Measurements from ENCODE around the gene CAPN5. TPM values are rescaled to one million over a fixed set of nuclear protein-coding genes. Genes with fewer than 3 reads are reported as not detected.

Gene CAPN5
- total RNA-seq, 1 donor: 1.4 TPM

- H3K4me1 ChIP-seq (ENCODE audit: insufficient read depth, low read length): no peaks in the 10 kb centered on the region
- H3K4me3 ChIP-seq (ENCODE audit: low read length): no peak overlapping the region
- no peaks in the 10 kb centered on the region for H3K9me3 ChIP-seq (ENCODE audit: low read depth, low read length)
- H3K27me3 ChIP-seq (ENCODE audit: insufficient read depth, low read length): no peaks in the 10 kb centered on the region
These were observed 74.7 kb downstream of the CAPN5 start for GRCh38 chr11:77141475-77141874.

DNA sequence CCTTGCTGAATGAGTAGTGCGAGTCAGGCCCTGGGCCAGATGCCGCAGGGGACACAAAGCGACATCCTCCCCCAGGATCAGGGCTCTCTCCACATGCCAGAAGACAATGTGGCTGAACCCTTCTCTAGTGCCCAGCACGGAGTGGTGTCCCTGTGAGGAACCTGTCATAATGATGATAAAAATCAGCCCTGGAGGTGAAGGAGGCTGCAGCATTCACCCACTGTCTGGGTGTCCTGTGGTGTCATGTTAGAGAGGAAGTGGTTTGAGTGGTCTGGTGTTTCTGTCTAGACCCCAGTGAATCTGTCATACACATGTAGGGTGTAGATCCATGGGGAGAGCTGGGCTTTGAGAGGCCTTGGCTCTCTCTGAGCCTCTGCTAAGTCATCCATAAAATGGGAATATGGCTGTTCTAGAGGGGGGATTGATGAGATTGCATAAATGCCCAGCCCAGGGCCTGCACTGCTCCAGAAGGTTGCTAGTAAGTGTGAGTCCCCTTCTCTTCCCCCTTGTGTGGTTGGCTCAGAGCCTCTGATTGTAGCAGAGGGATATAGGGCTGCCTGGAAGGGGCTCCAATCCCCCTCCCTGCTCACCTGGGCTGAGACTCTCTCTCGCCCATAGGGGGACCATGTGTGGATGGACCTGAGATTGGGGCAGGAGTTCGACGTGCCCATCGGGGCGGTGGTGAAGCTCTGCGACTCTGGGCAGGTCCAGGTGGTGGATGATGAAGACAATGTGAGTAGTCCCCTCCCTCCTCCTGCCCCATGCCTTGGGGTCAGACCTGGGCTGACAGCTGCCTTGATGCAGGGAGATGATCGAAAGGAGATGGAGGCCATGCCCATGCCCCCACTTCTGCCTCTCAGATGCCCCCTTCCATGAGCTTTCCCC lies 75.6 kb downstream of the CAPN5 start:
- Histone ChIP-seq H3K4me3 (ENCODE audit: low read length) (no peak overlapping the region), H3K27me3 (ENCODE audit: insufficient read depth, low read length) (no peaks in the 10 kb centered on the region), H3K9me3 (ENCODE audit: low read depth, low read length) (no peaks in the 10 kb centered on the region)

GRCh38 chr11:77143405-77144020 lies 76.7 kb downstream of the CAPN5 start:
- Histone ChIP-seq H3K9me3 (ENCODE audit: low read depth, low read length) (no peaks in the 10 kb centered on the region), H3K27me3 (ENCODE audit: insufficient read depth, low read length) (no peaks in the 10 kb centered on the region), H3K4me3 (ENCODE audit: low read length) (no peak overlapping the region), H3K4me1 (ENCODE audit: insufficient read depth, low read length) (peaks cover 5% of the 10 kb centered on the region)

More for the DNA sequence above, 75.6 kb downstream of the CAPN5 start:
- no peaks in the 10 kb centered on the region for H3K4me1 ChIP-seq (ENCODE audit: insufficient read depth, low read length)

DNA sequence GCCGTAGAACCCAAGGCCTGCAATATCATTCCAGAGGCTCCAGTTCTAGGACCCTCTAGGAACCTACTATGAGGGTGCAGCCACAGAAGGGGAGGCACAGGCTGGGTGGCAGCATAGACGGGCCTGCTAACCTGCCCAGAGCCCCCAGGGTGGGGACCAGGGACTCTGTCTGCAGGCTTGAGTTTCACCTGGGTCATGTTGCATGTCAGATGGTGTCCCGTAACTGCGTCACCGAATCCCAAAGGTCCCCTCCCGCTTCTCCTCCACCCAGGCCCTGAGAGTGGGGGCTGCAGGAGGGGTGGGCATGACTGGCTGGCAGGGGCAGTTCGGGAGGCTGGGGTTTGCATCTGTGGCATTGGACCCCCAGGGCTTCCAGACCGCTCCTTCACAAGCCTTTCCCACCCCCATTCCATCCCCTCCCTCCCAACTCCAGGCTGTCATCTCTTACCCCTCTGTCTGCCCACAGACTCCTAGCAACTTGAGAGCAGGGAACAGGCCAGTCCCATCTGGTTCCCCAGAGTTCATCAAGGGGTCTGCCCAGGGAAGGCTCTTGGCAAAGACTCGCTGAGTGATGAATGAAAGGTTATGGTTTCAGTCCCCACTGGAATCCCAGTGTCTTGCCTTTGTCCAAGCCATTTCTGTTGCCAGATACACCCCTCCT lies 77.6 kb downstream of the CAPN5 start:
- H3K4me1 ChIP-seq (ENCODE audit: insufficient read depth, low read length): peaks cover 5% of the 10 kb centered on the region
- H3K9me3 ChIP-seq (ENCODE audit: low read depth, low read length): no peaks in the 10 kb centered on the region
- H3K27me3 ChIP-seq (ENCODE audit: insufficient read depth, low read length): no peaks in the 10 kb centered on the region
- H3K4me3 ChIP-seq (ENCODE audit: low read length): no peak overlapping the region

- no peaks in the 10 kb centered on the region for H3K9me3 ChIP-seq (ENCODE audit: low read depth, low read length)
- H3K27me3 ChIP-seq (ENCODE audit: insufficient read depth, low read length): no peaks in the 10 kb centered on the region
- H3K4me1 ChIP-seq (ENCODE audit: insufficient read depth, low read length): peaks cover 5% of the 10 kb centered on the region
- no peak overlapping the region for H3K4me3 ChIP-seq (ENCODE audit: low read length)
These were observed 78.2 kb downstream of the CAPN5 start for GRCh38 chr11:77144857-77145428.

GRCh38 chr11:77146261-77147035 lies 79.7 kb downstream of the CAPN5 start:
- Histone ChIP-seq H3K27me3 (ENCODE audit: insufficient read depth, low read length) (no peaks in the 10 kb centered on the region), H3K4me3 (ENCODE audit: low read length) (no peak overlapping the region), H3K9me3 (ENCODE audit: low read depth, low read length) (no peaks in the 10 kb centered on the region)

GRCh38 chr11:77147036-77147315 lies 80.2 kb downstream of the CAPN5 start:
- Histone ChIP-seq H3K4me1 (ENCODE audit: insufficient read depth, low read length) (peaks cover 11% of the 10 kb centered on the region), H3K9me3 (ENCODE audit: low read depth, low read length) (no peaks in the 10 kb centered on the region), H3K4me3 (ENCODE audit: low read length) (no peak overlapping the region), H3K27me3 (ENCODE audit: insufficient read depth, low read length) (no peaks in the 10 kb centered on the region)

More at GRCh38 chr11:77146261-77147035, 79.7 kb downstream of the CAPN5 start:
- peaks cover 5% of the 10 kb centered on the region for H3K4me1 ChIP-seq (ENCODE audit: insufficient read depth, low read length)

DNA sequence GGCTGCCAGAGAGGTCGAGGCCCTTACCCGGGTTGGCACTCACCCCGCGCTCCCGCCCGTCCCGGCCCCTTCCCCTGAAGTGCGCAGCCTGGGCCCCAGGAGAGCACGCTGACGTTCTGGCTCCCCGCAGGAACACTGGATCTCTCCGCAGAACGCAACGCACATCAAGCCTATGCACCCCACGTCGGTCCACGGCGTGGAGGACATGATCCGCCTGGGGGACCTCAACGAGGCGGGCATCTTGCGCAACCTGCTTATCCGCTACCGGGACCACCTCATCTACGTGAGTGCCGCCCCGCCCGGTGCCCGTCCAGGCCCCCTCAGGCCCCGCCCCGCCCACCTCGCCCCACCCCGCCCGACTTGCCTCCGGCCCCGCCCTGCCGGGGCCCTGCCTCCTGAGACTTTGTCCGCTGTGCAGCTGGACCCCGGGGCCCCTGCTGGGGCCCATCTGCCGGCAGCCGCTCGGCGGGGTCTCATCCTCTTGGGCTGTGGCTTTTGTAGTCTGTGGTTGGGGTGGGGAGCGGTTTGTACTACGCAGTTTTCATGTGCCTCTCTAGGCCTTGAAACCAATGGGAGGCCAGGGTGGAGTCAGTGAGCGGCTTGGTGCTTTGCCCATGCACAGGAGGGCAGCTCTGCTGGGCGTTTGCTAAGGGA lies 81.0 kb downstream of the CAPN5 start:
- H3K9me3 ChIP-seq (ENCODE audit: low read depth, low read length): no peaks in the 10 kb centered on the region
- no peak overlapping the region for H3K4me3 ChIP-seq (ENCODE audit: low read length)
- H3K4me1 ChIP-seq (ENCODE audit: insufficient read depth, low read length): peaks cover 19% of the 10 kb centered on the region
- no peaks in the 10 kb centered on the region for H3K27me3 ChIP-seq (ENCODE audit: insufficient read depth, low read length)

DNA sequence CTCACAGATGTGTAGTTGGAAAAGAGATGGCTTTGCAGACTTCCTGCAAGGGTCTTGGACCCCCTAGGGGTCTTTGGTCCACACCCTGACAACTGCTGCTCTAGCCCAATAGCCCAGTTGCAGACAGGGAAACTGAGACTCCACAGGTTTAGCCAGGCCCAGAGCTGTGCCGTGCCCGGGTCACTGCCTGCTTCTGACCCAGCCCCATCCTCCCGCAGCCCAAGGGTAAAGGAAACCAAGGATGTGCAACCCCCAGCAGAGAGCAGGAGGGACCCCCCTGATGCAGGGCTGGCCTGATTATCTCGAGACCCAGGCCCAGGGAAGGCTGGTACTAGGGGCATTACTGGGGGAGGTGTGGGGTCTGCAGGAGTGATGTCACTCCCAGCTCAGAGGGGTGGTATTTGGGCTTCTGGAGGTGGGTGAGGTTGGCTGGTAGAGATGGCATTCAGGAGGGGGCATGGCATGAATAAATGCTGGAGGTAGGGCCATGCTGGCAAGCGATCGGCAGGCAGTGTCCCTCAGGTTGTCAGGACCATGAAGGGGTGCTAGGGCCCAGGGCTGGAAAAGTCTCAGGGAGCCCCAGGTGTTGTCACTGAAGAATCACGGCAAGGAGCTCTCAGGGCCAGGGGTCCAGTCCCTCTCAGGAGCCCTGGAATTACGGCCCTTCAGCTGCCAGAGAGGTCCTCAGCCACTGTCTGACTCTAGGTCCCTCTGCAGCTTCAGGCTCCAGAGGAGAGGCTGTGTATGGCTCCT lies 82.4 kb downstream of the CAPN5 start:
- peaks cover 29% of the 10 kb centered on the region for H3K4me1 ChIP-seq (ENCODE audit: insufficient read depth, low read length)
- H3K27me3 ChIP-seq (ENCODE audit: insufficient read depth, low read length): no peaks in the 10 kb centered on the region
- no peaks in the 10 kb centered on the region for H3K9me3 ChIP-seq (ENCODE audit: low read depth, low read length)
- no peak overlapping the region for H3K4me3 ChIP-seq (ENCODE audit: low read length)

DNA sequence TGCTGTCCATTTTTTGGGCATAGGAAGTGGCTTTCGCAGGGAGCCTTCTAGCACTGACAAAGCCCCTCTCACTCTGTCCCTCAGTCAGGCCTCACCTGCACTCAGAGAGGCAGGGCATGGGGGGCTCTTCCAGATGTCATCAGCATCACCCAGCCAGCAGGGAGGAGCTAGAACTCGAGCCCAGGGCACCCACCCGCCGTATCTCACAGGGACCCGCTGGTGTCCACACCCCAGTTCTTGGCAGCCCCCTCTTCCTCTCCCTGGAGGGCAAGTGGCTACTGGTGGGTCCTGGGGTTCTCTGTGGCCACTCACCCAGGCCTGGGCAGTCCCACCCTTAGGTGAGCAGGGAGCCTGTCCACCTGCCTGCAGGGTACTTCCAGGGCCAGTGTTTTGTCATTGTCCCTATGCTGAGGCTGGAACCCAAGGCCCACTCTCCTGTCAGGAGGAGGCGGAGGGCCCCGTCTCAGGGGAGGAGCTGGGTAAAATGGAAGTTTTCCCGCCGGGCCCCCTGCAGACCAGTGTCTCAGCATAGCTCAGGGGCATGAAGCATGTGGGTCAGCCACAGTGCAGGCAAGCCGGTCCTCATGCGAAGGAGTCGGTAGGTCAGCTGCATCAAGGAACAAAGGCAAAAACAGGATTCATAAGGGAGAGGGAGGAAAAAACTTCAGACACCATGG lies 83.1 kb downstream of the CAPN5 start:
- H3K9me3 ChIP-seq (ENCODE audit: low read depth, low read length): no peaks in the 10 kb centered on the region
- H3K4me3 ChIP-seq (ENCODE audit: low read length): no peak overlapping the region
- H3K4me1 ChIP-seq (ENCODE audit: insufficient read depth, low read length): peaks cover 29% of the 10 kb centered on the region
- H3K27me3 ChIP-seq (ENCODE audit: insufficient read depth, low read length): no peaks in the 10 kb centered on the region

GRCh38 chr11:77150836-77151235 lies 84.1 kb downstream of the CAPN5 start:
- peaks cover 29% of the 10 kb centered on the region for H3K4me1 ChIP-seq (ENCODE audit: insufficient read depth, low read length)

GRCh38 chr11:77151804-77152509 lies 85.2 kb downstream of the CAPN5 start:
- no peaks in the 10 kb centered on the region for H3K9me3 ChIP-seq (ENCODE audit: low read depth, low read length)
- no peak overlapping the region for H3K4me3 ChIP-seq (ENCODE audit: low read length)
- H3K27me3 ChIP-seq (ENCODE audit: insufficient read depth, low read length): no peaks in the 10 kb centered on the region
- peaks cover 29% of the 10 kb centered on the region for H3K4me1 ChIP-seq (ENCODE audit: insufficient read depth, low read length)

More at GRCh38 chr11:77150836-77151235, 84.1 kb downstream of the CAPN5 start:
- H3K27me3 ChIP-seq (ENCODE audit: insufficient read depth, low read length): no peaks in the 10 kb centered on the region
- H3K9me3 ChIP-seq (ENCODE audit: low read depth, low read length): no peaks in the 10 kb centered on the region
- no peak overlapping the region for H3K4me3 ChIP-seq (ENCODE audit: low read length)

DNA sequence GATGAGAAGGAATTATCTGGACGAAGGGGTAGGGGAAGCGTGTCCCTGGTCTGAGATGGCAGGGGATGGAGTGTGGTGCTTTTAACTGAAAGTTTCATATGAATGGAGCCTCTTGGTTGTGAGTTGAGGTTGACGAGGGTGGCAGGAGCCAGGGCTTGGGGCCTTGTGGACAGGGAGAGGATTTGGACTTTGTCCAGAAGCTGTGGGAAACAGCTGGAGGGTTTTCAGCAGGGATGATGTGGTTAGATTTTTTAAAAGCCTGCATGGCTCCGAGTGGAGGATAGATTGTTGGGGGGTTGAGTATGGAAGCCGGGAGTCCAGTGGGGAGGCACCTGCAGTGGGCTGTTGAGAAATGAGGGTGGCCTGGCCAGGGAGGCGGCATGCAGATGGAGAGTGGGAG lies 86.1 kb downstream of the CAPN5 start:
- Histone ChIP-seq H3K4me3 (ENCODE audit: low read length) (no peak overlapping the region), H3K9me3 (ENCODE audit: low read depth, low read length) (no peaks in the 10 kb centered on the region), H3K27me3 (ENCODE audit: insufficient read depth, low read length) (no peaks in the 10 kb centered on the region), H3K4me1 (ENCODE audit: insufficient read depth, low read length) (peaks cover 29% of the 10 kb centered on the region)
